ENCODE results near the gene LDB3.

LDB3 gene

GRCh38 chr10:86768412-86769062 is 100.2 kb downstream of the LDB3 start:
- DNase-seq: no peak

- no peak for DNase-seq
Measured at GRCh38 chr10:86769991-86770390, 101.7 kb downstream of the LDB3 start.

DNA sequence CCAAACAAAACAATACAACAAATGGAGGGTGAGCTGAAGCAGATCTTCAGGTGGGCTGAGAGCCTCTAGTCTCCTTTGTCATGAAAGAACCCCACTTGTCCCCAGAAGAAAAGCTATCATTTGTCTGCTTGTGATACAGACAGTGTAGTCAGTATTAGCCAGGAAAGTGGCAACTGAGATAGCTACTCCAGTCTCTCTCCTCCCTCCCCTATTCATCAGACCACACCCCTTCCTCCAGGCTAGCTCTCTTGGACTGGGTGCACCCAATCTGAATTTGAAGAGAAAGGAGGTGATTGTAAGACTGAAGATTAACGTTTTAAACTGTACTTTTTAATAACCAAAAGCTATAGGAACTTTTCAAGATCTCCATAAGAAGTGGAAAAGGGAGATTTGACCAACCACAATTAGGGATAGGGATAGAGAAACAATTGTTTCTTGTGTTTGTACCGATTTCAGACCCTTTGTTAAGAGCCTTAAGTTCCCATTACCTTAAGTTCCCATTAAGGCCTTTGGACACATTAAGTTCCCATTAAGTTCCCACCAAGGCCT is 102.2 kb downstream of the LDB3 start:
- DNase-seq: no peak

- DNase-seq: no peak
Measured at GRCh38 chr10:86773498-86773897, 105.2 kb downstream of the LDB3 start.

DNA sequence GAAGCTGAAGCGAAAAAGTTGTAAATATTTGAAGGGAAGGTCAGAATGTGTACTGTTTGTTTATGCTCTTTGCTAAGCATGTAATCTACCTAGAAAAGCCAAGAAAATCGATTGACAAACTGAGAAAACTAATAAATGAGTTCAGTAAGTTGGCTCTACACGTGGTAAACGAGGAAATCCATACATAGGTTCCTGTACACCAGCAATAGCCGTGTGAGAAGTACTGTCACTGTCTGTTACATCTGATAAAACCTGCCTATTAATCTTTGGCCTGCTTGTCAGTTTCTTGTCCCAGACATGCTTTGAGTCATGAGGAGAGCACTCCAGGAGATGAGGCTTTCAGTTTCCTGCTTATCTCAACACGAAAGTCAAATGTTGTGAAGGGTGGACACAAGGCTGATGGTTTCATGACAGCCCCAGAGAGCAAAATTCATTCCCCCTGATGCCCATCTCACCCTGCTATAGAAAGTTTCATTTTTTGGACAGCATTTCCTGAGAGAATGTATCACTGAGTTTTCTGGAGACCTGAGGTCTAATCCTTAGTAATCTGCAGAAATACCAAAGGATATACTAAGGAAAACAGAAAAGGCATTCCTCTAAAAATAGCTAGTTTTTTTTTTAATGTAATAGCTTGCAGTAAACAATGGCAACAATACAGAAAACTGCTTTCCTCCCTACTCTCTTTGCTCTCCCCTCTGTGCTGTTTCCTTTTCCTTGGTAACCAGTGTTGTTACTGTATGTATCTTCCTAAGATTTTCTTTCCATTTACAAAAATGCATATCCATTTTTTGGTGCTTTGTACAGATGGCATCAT is 107.0 kb downstream of the LDB3 start:
- DNase-seq: no peak

DNA sequence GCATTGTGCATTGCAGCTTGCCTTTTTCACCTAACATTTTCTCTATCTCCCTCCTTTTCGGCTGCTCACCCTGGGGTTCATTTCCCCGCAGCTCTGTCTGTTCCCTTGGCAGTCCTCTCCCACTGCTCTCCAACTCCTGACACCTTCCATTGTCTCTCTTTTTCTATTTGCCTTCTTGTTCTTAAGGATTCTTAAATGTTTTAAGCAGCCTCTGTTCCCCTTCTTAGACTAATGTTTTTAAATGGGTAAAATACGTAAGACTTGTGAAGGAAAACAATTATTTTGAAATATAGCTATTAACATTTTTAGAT is 107.5 kb downstream of the LDB3 start:
- no peak for DNase-seq

GRCh38 chr10:86779220-86780017 is 111.1 kb downstream of the LDB3 start:
- no peak for DNase-seq

- DNase-seq: no peak
Measured at GRCh38 chr10:86782701-86783418, 114.5 kb downstream of the LDB3 start.

DNA sequence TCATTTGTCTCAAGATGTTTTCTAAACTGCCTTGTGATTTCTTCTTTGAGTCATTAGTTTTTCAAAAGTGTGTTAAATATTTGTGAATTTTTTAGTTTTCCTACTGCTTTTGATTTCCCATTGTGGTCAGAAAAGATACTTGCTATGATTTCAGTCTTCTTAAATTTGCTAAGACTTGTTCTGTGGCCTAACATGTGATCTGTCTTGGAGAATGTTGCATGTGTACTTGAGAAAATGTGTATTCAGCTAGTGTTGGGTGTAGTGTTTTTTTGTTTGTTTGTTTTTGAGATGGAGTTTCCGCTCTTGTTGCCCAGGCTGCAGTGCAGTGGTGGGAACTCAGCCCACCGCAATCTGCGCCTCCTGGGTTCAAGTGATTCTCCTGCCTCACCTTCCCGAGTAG is 116.7 kb downstream of the LDB3 start:
- no peak for DNase-seq
